Measurements from ENCODE around the gene DOLPP1. TPM values are rescaled to one million over a fixed set of nuclear protein-coding genes. Genes with fewer than 3 reads are reported as not detected.

DOLPP1 gene
- total RNA-seq, 1 experiment from 2014 or later: 42.5 TPM

GRCh38 chr9:129073404-129073803 is 7.5 kb upstream of the DOLPP1 start:
- Histone ChIP-seq H3K36me3 (replicated peaks; ENCODE audit: control insufficient read depth, insufficient read depth, low read length) (peaks cover 4% of the 10 kb centered on the region), H3K4me3 (ENCODE audit: insufficient read depth, low read depth, low read length) (no peak overlapping the region), H3K27me3 (ENCODE audit: control insufficient read depth, insufficient read depth, low read length) (no peaks in the 10 kb centered on the region)
- no peak for DNase-seq

GRCh38 chr9:129074106-129074505 is 6.8 kb upstream of the DOLPP1 start:
- H3K27me3 ChIP-seq (ENCODE audit: control insufficient read depth, insufficient read depth, low read length): no peaks in the 10 kb centered on the region
- no peaks in the 10 kb centered on the region for H3K36me3 ChIP-seq (replicated peaks; ENCODE audit: control insufficient read depth, insufficient read depth, low read length)
- no peak overlapping the region for H3K4me3 ChIP-seq (ENCODE audit: insufficient read depth, low read depth, low read length)
- no peak for DNase-seq

GRCh38 chr9:129075996-129076639 is 4.8 kb upstream of the DOLPP1 start:
- H3K27me3 ChIP-seq (ENCODE audit: control insufficient read depth, insufficient read depth, low read length): no peaks in the 10 kb centered on the region

GRCh38 chr9:129076640-129077037 is 4.3 kb upstream of the DOLPP1 start:
- no peaks in the 10 kb centered on the region for H3K36me3 ChIP-seq (replicated peaks; ENCODE audit: control insufficient read depth, insufficient read depth, low read length)
- no peak for DNase-seq
- H3K27me3 ChIP-seq (ENCODE audit: control insufficient read depth, insufficient read depth, low read length): no peaks in the 10 kb centered on the region
- no peak overlapping the region for H3K4me3 ChIP-seq (ENCODE audit: insufficient read depth, low read depth, low read length)

More at GRCh38 chr9:129075996-129076639, 4.8 kb upstream of the DOLPP1 start:
- Histone ChIP-seq H3K4me3 (ENCODE audit: insufficient read depth, low read depth, low read length) (no peak overlapping the region), H3K36me3 (replicated peaks; ENCODE audit: control insufficient read depth, insufficient read depth, low read length) (no peaks in the 10 kb centered on the region)
- no peak for DNase-seq

GRCh38 chr9:129077236-129077635 is 3.7 kb upstream of the DOLPP1 start:
- no peak for DNase-seq
- Histone ChIP-seq H3K27me3 (ENCODE audit: control insufficient read depth, insufficient read depth, low read length) (no peaks in the 10 kb centered on the region), H3K36me3 (replicated peaks; ENCODE audit: control insufficient read depth, insufficient read depth, low read length) (no peaks in the 10 kb centered on the region), H3K4me3 (ENCODE audit: insufficient read depth, low read depth, low read length) (no peak overlapping the region)

GRCh38 chr9:129078691-129079503 is 2.0 kb upstream of the DOLPP1 start:
- Histone ChIP-seq H3K36me3 (replicated peaks; ENCODE audit: control insufficient read depth, insufficient read depth, low read length) (no peaks in the 10 kb centered on the region), H3K27me3 (ENCODE audit: control insufficient read depth, insufficient read depth, low read length) (no peaks in the 10 kb centered on the region), H3K4me3 (ENCODE audit: insufficient read depth, low read depth, low read length) (no peak overlapping the region)
- DNase-seq: no peak

- peak; percentile 60 for DNase-seq
- no peaks in the 10 kb centered on the region for H3K27me3 ChIP-seq (ENCODE audit: control insufficient read depth, insufficient read depth, low read length)
- no peaks in the 10 kb centered on the region for H3K36me3 ChIP-seq (replicated peaks; ENCODE audit: control insufficient read depth, insufficient read depth, low read length)
- peak overlapping the region; percentile 72; the same call in 1 of the 2 replicates for H3K4me3 ChIP-seq (ENCODE audit: insufficient read depth, low read depth, low read length)
Measured at GRCh38 chr9:129079829-129080228, 1.1 kb upstream of the DOLPP1 start.

GRCh38 chr9:129080298-129080600 is 662 bp upstream of the DOLPP1 start:
- DNase-seq: no peak
- Histone ChIP-seq H3K27me3 (ENCODE audit: control insufficient read depth, insufficient read depth, low read length) (no peaks in the 10 kb centered on the region), H3K36me3 (replicated peaks; ENCODE audit: control insufficient read depth, insufficient read depth, low read length) (no peaks in the 10 kb centered on the region), H3K4me3 (ENCODE audit: insufficient read depth, low read depth, low read length) (peak overlapping the region; percentile 72)

- peaks cover 7% of the 10 kb centered on the region for H3K36me3 ChIP-seq (replicated peaks; ENCODE audit: control insufficient read depth, insufficient read depth, low read length)
- DNase-seq: peak; percentile 100
- peak overlapping the region; percentile 77 for H3K4me3 ChIP-seq (ENCODE audit: insufficient read depth, low read depth, low read length)
- no peaks in the 10 kb centered on the region for H3K27me3 ChIP-seq (ENCODE audit: control insufficient read depth, insufficient read depth, low read length)
Measured at GRCh38 chr9:129081388-129081904, 535 bp downstream of the DOLPP1 start.

GRCh38 chr9:129084087-129084486 is 3.2 kb downstream of the DOLPP1 start:
- Histone ChIP-seq H3K36me3 (replicated peaks; ENCODE audit: control insufficient read depth, insufficient read depth, low read length) (peaks cover 14% of the 10 kb centered on the region), H3K27me3 (ENCODE audit: control insufficient read depth, insufficient read depth, low read length) (no peaks in the 10 kb centered on the region), H3K4me3 (ENCODE audit: insufficient read depth, low read depth, low read length) (no peak overlapping the region)
- no peak for DNase-seq

- no peak for DNase-seq
- Histone ChIP-seq H3K36me3 (replicated peaks; ENCODE audit: control insufficient read depth, insufficient read depth, low read length) (peaks cover 19% of the 10 kb centered on the region), H3K4me3 (ENCODE audit: insufficient read depth, low read depth, low read length) (no peak overlapping the region), H3K27me3 (ENCODE audit: control insufficient read depth, insufficient read depth, low read length) (no peaks in the 10 kb centered on the region)
Measured at GRCh38 chr9:129089246-129089645, 8.3 kb downstream of the DOLPP1 start.

- Histone ChIP-seq H3K27me3 (ENCODE audit: control insufficient read depth, insufficient read depth, low read length) (no peaks in the 10 kb centered on the region), H3K4me3 (ENCODE audit: insufficient read depth, low read depth, low read length) (no peak overlapping the region), H3K36me3 (replicated peaks; ENCODE audit: control insufficient read depth, insufficient read depth, low read length) (peaks cover 5% of the 10 kb centered on the region)
- DNase-seq: no peak
Measured at GRCh38 chr9:129093602-129094386, 12.9 kb downstream of the DOLPP1 start.

GRCh38 chr9:129094387-129095169 is 13.7 kb downstream of the DOLPP1 start:
- peaks cover 3% of the 10 kb centered on the region for H3K36me3 ChIP-seq (replicated peaks; ENCODE audit: control insufficient read depth, insufficient read depth, low read length)
- H3K4me3 ChIP-seq (ENCODE audit: insufficient read depth, low read depth, low read length): no peak overlapping the region
- no peak for DNase-seq
- no peaks in the 10 kb centered on the region for H3K27me3 ChIP-seq (ENCODE audit: control insufficient read depth, insufficient read depth, low read length)

GRCh38 chr9:129095170-129095667 is 14.3 kb downstream of the DOLPP1 start:
- Histone ChIP-seq H3K36me3 (replicated peaks; ENCODE audit: control insufficient read depth, insufficient read depth, low read length) (no peaks in the 10 kb centered on the region), H3K27me3 (ENCODE audit: control insufficient read depth, insufficient read depth, low read length) (no peaks in the 10 kb centered on the region)
- DNase-seq: no peak

More at GRCh38 chr9:129095170-129095667, 14.3 kb downstream of the DOLPP1 start:
- no peak overlapping the region for H3K4me3 ChIP-seq (ENCODE audit: insufficient read depth, low read depth, low read length)
